ENCODE results near the gene PLEKHA6. TPM values are rescaled to one million over a fixed set of nuclear protein-coding genes. Genes with fewer than 3 reads are reported as not detected.
A peak's percentile ranks its signal among the peaks of the same experiment; 100 is the strongest.

Gene PLEKHA6
- total and polyA plus RNA-seq, 2 of the 8 experiments (the other 6 are each of a cell fraction or from before 2014, with no cell fraction given) = 4.8 to 20.2 TPM

DNA sequence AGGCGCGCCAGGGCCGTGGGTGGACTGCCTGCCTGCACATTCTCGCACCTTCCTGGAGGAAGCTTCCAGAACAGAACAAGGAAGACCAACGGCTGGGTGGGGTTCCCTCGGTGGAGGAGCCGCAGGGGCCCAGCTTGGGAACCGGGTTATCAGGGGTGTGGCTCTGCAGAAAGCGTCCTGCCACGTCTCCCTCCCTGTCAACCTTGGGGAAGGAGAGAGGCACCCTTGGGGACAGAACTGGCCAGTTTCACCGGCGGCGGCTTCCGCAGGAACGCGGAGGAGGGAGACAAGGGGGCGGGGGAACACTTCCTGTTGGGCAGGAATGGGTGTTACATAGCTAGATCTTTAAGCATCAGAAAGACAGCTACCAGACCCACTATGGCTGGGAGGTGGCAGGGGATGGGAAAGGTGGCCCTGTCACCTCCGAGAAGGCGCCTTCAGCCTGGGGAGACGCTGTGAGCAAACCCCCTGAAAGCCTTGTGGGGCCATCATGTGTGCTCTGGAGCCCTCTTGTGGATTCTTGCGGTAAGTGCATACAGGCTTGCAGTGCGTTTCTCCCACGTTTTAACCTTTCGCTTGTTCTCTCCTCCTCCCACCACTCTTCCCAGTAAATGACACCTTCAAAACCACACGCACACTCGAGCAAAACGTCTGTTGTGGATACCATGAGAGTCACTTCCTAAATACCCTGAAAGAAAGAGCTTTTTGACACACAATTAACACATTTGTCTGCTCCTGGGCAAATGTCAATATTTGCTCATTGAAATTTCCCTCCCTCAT is 3.8 kb upstream of the PLEKHA6 start (continued):
- peak in 1 of 2 experiments; percentile 59; a peak in 1 of 4 replicates for TF ChIP-seq SIN3A (conservative IDR thresholded peaks at IDR 0.05 in 1 of 2, IDR thresholded peaks at IDR 0.05 in 1 of 2; ENCODE audit: low read depth in 1 of 2, low read length in 2 of 2)
- no peak for TF ChIP-seq SP4 (IDR thresholded peaks at IDR 0.05; ENCODE audit: low read length)
- no peak; the same call in 1 of the 2 replicates for TF ChIP-seq CREB1 (IDR thresholded peaks at IDR 0.05)
- no peak for TF ChIP-seq RXRA (IDR thresholded peaks at IDR 0.05; ENCODE audit: insufficient read depth, low read depth, low read length)
- TF ChIP-seq CBX8 (IDR thresholded peaks at IDR 0.05; ENCODE audit: borderline replicate concordance, low read depth, low read length) = no peak
- TF ChIP-seq, protein P1, sequence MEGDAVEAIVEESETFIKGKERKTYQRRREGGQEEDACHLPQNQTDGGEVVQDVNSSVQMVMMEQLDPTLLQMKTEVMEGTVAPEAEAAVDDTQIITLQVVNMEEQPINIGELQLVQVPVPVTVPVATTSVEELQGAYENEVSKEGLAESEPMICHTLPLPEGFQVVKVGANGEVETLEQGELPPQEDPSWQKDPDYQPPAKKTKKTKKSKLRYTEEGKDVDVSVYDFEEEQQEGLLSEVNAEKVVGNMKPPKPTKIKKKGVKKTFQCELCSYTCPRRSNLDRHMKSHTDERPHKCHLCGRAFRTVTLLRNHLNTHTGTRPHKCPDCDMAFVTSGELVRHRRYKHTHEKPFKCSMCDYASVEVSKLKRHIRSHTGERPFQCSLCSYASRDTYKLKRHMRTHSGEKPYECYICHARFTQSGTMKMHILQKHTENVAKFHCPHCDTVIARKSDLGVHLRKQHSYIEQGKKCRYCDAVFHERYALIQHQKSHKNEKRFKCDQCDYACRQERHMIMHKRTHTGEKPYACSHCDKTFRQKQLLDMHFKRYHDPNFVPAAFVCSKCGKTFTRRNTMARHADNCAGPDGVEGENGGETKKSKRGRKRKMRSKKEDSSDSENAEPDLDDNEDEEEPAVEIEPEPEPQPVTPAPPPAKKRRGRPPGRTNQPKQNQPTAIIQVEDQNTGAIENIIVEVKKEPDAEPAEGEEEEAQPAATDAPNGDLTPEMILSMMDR (IDR thresholded peaks at IDR 0.05; ENCODE audit: control extremely low read depth in 1 of 3, insufficient read depth in 1 of 3, low read depth in 1 of 3, low read length in 3 of 3) = peak; percentile 84 to 98 (median 93)
- TF ChIP-seq, protein P2, sequence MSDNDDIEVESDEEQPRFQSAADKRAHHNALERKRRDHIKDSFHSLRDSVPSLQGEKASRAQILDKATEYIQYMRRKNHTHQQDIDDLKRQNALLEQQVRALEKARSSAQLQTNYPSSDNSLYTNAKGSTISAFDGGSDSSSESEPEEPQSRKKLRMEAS (IDR thresholded peaks at IDR 0.05) = peak; percentile 50; the same call in 1 of the 2 replicates
- TF ChIP-seq MAFK (IDR thresholded peaks at IDR 0.05; ENCODE audit: low read depth, low read length) = no peak
- TF ChIP-seq EGR1 (IDR thresholded peaks at IDR 0.05; ENCODE audit: borderline replicate concordance, low read depth, low read length) = peak; percentile 5; the same call in 1 of the 2 replicates
- 0 out of 2 replicates have a peak, but pooled peaks have one; percentile 52 for TF ChIP-seq YY1 (IDR thresholded peaks at IDR 0.05; ENCODE audit: low read depth, low read length)
- no peak for TF ChIP-seq CHD1 (IDR thresholded peaks at IDR 0.05; ENCODE audit: low read depth, low read length)
- TF ChIP-seq JUN (IDR thresholded peaks at IDR 0.05; ENCODE audit: low read depth, low read length) = no peak
- TF ChIP-seq, protein P3, sequence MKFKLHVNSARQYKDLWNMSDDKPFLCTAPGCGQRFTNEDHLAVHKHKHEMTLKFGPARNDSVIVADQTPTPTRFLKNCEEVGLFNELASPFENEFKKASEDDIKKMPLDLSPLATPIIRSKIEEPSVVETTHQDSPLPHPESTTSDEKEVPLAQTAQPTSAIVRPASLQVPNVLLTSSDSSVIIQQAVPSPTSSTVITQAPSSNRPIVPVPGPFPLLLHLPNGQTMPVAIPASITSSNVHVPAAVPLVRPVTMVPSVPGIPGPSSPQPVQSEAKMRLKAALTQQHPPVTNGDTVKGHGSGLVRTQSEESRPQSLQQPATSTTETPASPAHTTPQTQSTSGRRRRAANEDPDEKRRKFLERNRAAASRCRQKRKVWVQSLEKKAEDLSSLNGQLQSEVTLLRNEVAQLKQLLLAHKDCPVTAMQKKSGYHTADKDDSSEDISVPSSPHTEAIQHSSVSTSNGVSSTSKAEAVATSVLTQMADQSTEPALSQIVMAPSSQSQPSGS (IDR thresholded peaks at IDR 0.05; ENCODE audit: low read length) = 0 out of 2 replicates have a peak, but pooled peaks have one; percentile 38
